ENCODE measurements around the gene PTGDR.

PTGDR gene, protein sequence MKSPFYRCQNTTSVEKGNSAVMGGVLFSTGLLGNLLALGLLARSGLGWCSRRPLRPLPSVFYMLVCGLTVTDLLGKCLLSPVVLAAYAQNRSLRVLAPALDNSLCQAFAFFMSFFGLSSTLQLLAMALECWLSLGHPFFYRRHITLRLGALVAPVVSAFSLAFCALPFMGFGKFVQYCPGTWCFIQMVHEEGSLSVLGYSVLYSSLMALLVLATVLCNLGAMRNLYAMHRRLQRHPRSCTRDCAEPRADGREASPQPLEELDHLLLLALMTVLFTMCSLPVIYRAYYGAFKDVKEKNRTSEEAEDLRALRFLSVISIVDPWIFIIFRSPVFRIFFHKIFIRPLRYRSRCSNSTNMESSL

DNA sequence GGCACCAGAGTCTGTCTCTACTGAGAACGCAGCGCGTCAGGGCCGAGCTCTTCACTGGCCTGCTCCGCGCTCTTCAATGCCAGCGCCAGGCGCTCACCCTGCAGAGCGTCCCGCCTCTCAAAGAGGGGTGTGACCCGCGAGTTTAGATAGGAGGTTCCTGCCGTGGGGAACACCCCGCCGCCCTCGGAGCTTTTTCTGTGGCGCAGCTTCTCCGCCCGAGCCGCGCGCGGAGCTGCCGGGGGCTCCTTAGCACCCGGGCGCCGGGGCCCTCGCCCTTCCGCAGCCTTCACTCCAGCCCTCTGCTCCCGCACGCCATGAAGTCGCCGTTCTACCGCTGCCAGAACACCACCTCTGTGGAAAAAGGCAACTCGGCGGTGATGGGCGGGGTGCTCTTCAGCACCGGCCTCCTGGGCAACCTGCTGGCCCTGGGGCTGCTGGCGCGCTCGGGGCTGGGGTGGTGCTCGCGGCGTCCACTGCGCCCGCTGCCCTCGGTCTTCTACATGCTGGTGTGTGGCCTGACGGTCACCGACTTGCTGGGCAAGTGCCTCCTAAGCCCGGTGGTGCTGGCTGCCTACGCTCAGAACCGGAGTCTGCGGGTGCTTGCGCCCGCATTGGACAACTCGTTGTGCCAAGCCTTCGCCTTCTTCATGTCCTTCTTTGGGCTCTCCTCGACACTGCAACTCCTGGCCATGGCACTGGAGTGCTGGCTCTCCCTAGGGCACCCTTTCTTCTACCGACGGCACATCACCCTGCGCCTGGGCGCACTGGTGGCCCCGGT is at the start of gene PTGDR:
PTGDR (plus strand) TSS at position 198 of the 778 bp plus-strand sequence; CDS start at position 315, 117 bp downstream.
- DNase-seq, result peak; percentile 17
- peaks cover 42% of the 10 kb centered on the region for H3K4me1 Mint-ChIP-seq
- peak; percentile 51 for ATAC-seq
- no peak within 1 kb of the TSS for H3K27ac Mint-ChIP-seq
- peaks cover 44% of the 10 kb centered on the region for H3K27me3 Mint-ChIP-seq
- H3K4me3 Mint-ChIP-seq, result peak within 1 kb of the TSS; percentile 83 to 94
- no peaks in the 10 kb centered on the region for H3K9me3 Mint-ChIP-seq

DNA sequence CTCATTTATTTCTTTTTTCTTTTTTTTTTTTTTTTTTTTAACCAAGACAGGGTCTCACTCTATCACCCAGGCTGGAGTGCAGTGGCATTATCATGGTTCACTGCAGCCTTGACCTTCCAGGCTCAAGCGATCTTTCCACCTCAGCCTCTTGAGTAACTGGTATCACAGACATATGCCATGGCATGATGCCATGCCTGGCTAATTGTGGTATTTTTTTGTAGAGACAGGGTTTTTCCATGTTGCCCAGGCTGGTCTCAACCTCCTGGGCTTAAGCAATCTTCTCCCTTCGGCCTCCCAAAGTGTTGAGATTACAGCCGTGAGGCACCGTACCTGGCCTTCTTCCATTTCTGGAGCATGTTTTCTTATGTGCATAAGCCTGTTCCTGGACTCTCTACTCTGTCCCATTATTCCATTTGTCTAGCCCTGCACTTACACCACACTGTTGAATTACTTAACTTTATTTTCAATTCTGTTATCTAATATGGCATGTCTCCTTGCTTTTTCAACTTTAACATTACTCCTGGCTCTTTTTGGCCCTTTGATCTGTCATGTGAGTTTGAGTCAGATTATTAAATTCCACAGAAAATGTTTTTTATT is 47.9 kb upstream of the PTGDR start:
- ATAC-seq (no peak), DNase-seq (no peak)
- Mint-ChIP-seq H3K4me3 (no peak overlapping the region), H3K27ac (no peak overlapping the region), H3K27me3 (no peaks in the 10 kb centered on the region), H3K4me1 (peaks cover 16% of the 10 kb centered on the region), H3K9me3 (peaks cover 0 to 8% of the 10 kb centered on the region in 2 donors)

DNA sequence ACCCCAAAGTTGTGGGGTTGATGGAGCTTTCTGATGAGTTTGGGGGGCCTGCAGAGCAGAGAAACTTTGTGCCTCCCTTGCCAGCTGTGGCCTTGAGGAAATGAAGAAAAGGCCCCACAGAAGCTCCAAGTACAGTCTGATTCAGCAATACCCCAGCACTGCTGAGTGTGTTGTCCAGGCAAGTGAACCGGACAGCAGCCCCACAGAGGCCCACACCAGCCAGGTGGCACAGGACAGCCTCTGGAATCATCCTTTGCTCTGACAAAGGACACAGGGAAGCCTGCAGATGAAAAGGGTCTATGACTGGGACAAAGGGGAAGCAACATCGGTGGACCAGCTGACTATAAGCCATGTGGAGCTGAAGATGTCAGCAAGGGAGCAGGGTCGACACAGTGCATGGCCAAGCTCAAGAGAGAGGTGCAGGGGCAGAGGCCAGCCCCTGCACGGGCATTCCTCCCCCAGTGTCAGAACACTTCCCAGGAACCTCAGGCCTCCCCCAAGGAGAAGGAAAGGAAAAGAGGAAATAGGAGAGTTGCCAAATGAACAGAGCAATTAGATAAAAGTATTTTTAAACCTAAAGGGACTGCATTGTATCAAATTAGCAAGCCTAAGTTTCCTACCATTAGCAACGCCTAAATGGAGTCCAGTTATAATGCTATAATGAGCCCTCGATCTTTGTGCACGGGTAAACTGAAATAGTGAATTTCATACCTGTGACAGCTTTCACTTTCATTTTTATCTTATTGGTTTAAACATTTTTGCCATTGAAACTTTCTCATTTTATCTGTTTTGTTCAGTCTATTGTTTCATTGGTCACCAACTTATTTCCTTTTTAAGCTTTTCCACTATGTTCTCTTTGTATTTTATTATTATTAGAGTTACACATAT is 46.3 kb upstream of the PTGDR start:
- peaks cover 0 to 8% of the 10 kb centered on the region in 2 donors for H3K9me3 Mint-ChIP-seq
- H3K4me3 Mint-ChIP-seq, result peak overlapping the region; percentile 88 to 89
- no peaks in the 10 kb centered on the region for H3K27me3 Mint-ChIP-seq
- ATAC-seq (peak; percentile 60), DNase-seq (peak; percentile 4 to 10)
- peak overlapping the region; percentile 87 to 94 for H3K27ac Mint-ChIP-seq
- H3K4me1 Mint-ChIP-seq, result peaks cover 16% of the 10 kb centered on the region

DNA sequence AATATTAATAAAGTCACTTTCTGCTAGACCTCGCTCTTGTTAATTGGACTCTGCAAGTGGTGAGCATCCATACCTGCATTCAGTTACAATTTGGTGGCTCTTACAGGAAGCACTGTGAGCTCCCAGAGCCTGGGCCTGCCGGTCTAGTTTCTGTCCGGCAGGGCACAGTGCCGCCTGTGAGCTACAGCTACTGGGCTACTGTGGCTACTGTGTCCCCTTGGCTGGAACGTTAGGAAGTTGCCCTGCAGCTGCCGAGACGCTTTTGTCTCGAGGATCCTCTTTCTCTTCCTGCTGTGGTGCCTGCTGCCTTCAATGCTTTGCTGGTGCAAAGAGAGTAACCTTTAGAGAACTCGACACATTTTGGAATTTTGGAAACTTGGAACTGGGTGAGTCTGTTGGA is 44.6 kb upstream of the PTGDR start:
- ATAC-seq, result no peak
- H3K27ac Mint-ChIP-seq, result no peak overlapping the region
- H3K27me3 Mint-ChIP-seq, result no peaks in the 10 kb centered on the region
- no peak overlapping the region for H3K4me3 Mint-ChIP-seq
- DNase-seq, result no peak
- H3K9me3 Mint-ChIP-seq, result peaks cover 0 to 8% of the 10 kb centered on the region in 2 donors
- H3K4me1 Mint-ChIP-seq, result peaks cover 16% of the 10 kb centered on the region

DNA sequence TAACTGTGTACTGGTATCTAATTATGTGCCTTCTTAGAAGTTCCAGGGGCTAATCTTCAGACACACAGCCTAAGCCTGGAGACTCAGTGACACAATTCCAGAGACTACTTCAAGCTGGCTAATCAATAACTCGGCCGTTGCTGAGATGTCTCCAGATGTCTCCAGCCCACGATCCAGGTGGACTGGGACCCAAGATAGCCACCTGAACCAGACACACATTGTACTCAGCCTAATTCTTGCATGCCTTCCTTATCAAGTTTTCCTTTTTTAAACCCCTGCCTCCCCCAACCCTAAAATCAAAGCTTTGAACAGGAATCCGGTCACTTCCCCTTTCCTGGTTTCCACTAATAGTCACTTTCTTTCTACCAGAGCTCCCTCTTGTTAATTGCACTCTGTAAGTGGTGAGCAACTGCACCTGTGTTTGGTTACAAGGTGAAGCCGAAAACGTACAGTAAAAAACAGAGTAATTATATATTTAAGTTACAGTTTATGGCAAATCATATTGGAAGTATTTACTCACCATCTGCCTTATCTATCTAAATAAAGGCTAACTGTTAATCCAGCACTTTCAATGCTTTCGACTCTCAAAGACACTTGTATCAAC is 39.8 kb upstream of the PTGDR start:
- H3K27ac Mint-ChIP-seq, result no peak overlapping the region
- no peaks in the 10 kb centered on the region for H3K27me3 Mint-ChIP-seq
- DNase-seq (no peak), ATAC-seq (no peak)
- peaks cover 0 to 8% of the 10 kb centered on the region in 2 donors for H3K9me3 Mint-ChIP-seq
- no peaks in the 10 kb centered on the region for H3K4me1 Mint-ChIP-seq
- no peak overlapping the region for H3K4me3 Mint-ChIP-seq

DNA sequence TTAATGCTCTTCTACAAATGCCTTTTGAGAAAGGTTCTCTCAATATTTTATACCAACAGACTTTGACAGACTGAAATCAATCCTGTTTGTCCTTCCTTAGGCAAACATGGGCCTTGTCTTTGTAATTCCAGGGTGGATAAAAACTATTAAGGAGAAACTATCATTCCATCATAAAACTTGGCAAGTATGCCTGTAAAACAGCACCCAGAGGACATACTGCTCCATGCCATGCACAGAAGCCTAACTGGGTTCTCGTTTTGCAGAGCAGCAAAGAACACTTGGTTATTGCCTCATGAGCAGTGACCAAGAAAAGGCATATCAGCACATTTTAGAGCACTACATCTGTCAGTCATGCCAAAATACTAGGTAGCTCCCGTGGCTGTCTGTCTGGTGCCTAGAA is 33.8 kb upstream of the PTGDR start:
- DNase-seq (no peak), ATAC-seq (no peak)
- no peaks in the 10 kb centered on the region for H3K27me3 Mint-ChIP-seq
- H3K4me1 Mint-ChIP-seq, result no peaks in the 10 kb centered on the region
- H3K4me3 Mint-ChIP-seq, result no peak overlapping the region
- no peak overlapping the region for H3K27ac Mint-ChIP-seq
- no peaks in the 10 kb centered on the region for H3K9me3 Mint-ChIP-seq

DNA sequence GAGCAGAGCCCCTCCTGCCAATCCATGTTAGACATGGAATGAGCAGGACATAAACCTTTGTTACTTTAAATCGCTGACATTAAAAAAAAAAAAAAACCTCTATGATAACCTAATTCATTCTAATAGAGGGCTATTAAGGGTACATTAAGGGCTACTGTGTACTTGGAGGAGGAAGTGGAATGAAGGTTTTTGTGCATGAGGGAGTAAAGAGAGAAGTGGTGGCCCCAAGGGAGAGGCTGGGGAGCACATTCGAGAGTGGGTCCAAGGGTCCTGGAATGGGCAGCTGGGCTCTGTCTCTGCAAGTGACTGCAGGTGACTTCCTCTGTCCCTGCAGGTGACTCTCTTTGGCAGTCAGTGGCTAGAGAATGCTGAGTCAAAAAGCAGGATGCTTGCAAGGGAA is 32.1 kb upstream of the PTGDR start:
- DNase-seq (no peak), ATAC-seq (no peak)
- Mint-ChIP-seq H3K27me3 (no peaks in the 10 kb centered on the region), H3K9me3 (no peaks in the 10 kb centered on the region), H3K4me1 (peaks cover 7% of the 10 kb centered on the region), H3K27ac (no peak overlapping the region), H3K4me3 (no peak overlapping the region)

DNA sequence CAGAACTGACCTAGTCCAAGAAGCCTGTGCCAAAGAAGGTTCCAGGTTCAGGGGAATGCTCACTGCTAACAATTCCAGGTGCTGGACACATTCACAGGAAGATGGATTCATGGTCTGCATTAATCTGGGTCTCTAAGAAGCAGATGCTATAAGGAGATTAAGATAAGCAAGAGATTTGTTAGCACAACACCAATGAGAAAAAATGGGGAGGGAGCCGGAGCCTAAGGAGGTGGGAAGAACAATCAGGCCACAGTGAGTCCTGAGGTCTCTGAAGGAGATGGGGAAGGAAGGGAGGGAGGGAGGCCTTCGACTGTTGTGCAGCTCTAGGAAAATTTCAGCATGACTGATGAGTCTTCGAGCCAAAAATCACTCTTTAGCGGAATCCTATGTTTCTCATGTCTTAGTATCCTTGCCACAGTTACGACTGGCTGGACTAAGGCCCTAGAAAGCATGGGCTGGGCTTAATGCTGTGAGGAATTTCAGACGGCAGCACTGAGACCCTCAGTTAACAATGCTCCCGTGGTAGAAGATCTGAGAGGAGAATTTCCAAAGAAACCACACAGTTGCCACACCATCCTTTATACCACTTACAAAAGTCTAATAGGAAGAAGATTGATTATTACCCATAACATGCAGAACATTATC is 31.5 kb upstream of the PTGDR start:
- Mint-ChIP-seq H3K9me3 (no peaks in the 10 kb centered on the region), H3K4me1 (peaks cover 13% of the 10 kb centered on the region)

DNA sequence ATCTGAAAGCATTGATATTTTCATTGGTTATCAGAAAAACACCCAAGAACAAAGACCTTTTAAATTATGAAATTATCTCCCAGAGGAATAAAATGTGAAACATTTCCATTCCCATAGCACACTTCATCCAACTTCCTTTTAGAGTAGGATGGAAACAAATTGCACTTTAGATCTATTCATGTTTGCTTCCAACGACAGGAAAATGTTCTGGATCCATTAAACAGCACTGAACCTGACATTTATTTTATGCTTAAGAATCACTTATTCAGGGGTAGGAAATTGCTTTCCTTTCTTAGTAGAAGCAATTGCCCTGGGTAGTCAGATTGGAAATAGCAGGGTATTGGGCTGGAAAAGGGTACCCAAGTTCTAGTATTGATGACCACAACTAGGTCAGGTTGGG is 28.8 kb upstream of the PTGDR start:
- no peak for ATAC-seq
- no peak overlapping the region for H3K27ac Mint-ChIP-seq
- no peaks in the 10 kb centered on the region for H3K27me3 Mint-ChIP-seq
- H3K4me3 Mint-ChIP-seq, result no peak overlapping the region
- no peak for DNase-seq
- H3K9me3 Mint-ChIP-seq, result no peaks in the 10 kb centered on the region
- H3K4me1 Mint-ChIP-seq, result peaks cover 13% of the 10 kb centered on the region

More for the DNA sequence above, 31.5 kb upstream of the PTGDR start:
- Mint-ChIP-seq H3K4me3 (no peak overlapping the region), H3K27me3 (no peaks in the 10 kb centered on the region), H3K27ac (no peak overlapping the region)
- ATAC-seq (no peak), DNase-seq (no peak)

DNA sequence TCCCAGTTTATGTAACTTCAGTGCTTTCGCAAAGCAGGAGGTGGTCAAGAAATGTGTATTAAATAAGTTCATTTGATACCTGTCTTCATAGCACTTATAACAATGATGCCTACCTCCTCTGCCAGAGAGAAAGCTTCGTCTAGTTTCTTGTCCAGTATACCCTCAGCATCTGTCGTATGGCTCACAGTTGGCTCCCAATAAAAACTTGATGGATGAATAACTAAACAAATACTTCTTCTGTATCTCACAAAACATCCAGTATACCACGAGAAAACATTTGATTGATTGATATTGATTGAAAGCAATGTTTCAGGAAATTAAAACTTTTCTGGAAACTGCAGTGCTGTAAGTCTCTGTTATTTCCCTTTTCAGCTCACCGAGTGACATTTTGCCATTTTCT is 26.9 kb upstream of the PTGDR start:
- ATAC-seq (no peak), DNase-seq (no peak)
- Mint-ChIP-seq H3K27ac (no peak overlapping the region), H3K9me3 (no peaks in the 10 kb centered on the region), H3K4me3 (no peak overlapping the region), H3K27me3 (no peaks in the 10 kb centered on the region), H3K4me1 (peaks cover 13% of the 10 kb centered on the region)

DNA sequence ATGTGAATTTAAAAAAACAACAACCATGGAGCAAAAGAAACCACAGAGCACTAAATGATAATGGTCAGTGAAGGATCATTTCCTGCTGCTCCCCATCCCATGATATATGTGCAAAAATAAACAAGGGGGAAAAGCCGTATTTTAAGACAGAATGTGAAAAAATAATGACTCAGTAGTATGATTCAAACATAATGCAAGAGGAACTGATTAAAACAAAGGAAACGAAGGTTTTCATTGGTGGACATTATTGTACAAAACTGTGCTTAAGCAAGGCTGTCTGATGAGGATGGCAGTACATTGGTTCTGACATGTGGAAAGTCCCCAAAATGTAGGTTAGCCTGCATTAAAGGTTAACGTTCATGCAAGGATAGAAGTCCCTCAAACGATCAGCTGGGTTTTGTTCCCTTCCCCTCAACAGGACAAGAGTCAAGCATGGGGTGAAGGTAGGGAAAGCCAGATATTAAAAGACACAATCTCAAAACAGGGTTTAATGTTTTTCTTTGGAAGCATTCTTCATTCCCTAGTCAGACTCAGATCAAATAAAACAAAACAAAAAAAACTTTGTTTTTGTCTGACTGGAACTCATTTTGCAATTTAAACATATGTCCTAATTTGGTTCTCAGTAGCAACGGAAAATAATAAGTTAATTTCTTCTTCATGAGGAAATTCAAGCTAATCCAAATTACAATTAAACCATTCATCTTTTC is 26.3 kb upstream of the PTGDR start:
- DNase-seq, result no peak
- Mint-ChIP-seq H3K27ac (peak overlapping the region in 1 of 2 donors; percentile 40), H3K4me3 (no peak overlapping the region), H3K27me3 (no peaks in the 10 kb centered on the region), H3K9me3 (no peaks in the 10 kb centered on the region), H3K4me1 (peaks cover 13% of the 10 kb centered on the region)
- ATAC-seq, result no peak

DNA sequence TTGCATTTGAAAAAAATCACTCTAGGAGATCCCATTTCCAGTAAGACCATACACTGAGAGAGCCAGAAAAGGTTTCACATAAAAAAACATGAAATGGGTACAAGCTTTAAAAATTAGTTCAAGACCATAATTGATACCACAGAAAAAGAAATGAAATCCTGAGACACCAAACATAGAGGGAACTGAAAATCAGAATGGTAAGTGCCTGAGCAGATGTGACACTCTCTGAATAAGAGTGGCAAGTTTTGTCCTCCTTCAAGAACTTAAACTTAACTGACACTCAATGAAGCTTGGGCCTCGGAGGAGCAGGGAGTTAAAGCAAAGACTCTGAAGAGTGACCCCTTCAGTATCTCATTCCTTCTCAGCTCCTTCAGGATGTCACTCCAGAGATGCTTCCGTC is 23.2 kb upstream of the PTGDR start:
- H3K27me3 Mint-ChIP-seq, result no peaks in the 10 kb centered on the region
- no peak overlapping the region for H3K4me3 Mint-ChIP-seq
- H3K9me3 Mint-ChIP-seq, result peaks cover 7 to 12% of the 10 kb centered on the region in 2 donors
- H3K27ac Mint-ChIP-seq, result no peak overlapping the region
- ATAC-seq (no peak), DNase-seq (no peak)
- peaks cover 31% of the 10 kb centered on the region for H3K4me1 Mint-ChIP-seq

DNA sequence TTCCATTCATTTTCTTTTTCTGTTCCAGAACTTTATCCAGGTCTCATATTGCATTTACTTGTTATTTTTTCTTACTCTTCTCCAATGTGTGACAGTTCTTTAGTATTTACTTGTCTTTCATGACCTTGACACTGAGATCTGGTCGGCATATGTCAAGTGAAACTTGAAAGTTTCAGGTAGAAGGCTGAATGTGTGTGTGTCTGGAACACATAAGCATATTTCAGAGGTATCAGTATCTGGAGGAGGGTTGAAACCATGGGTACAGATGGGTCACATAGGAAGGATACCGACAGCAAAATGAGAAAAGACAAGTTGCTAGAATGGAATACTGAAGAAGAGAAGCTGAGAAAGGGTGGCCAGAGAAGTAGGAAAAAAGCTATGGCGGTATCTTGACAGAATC is 22.5 kb upstream of the PTGDR start:
- Mint-ChIP-seq H3K27ac (no peak overlapping the region), H3K9me3 (peaks cover 7 to 12% of the 10 kb centered on the region in 2 donors), H3K4me3 (no peak overlapping the region), H3K4me1 (peaks cover 28% of the 10 kb centered on the region), H3K27me3 (no peaks in the 10 kb centered on the region)
- no peak for DNase-seq
- no peak for ATAC-seq

DNA sequence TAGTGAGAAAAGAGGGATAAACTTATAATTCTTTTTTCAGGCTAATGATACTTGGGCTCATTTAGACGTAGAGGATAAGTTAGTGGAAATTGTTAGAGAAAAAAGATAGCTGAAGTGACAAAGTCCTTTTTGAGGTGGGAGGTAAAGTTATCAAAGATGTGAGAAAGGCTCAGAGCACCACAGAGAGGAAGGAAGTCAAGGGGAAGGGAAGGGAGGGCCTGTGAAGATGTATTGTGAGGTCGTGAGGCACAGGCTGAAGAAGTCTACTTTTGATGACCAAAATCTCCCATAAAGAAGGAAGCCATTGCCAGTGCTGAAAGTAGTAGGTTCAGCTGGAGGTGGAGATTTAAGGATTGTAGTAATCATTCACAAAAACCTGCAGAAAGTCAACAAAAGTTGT is 19.4 kb upstream of the PTGDR start:
- Mint-ChIP-seq H3K9me3 (peaks cover 12 to 13% of the 10 kb centered on the region in 2 donors), H3K27me3 (no peaks in the 10 kb centered on the region), H3K4me3 (no peak overlapping the region), H3K27ac (peak overlapping the region in 1 of 2 donors; percentile 3), H3K4me1 (peaks cover 18% of the 10 kb centered on the region)
- no peak for DNase-seq
- ATAC-seq, result no peak
